D721Med (cell line): Measurements from ENCODE around the gene SNX8.

Experiments
- DNase-seq: peaks from one replicate; pipeline ENCODE4 v3.0.0; 2011; ENCODE audit warnings: low spot score; ENCODE audit not compliant: insufficient read length
- FAIRE-seq: peaks from 2 replicates; lab custom pipeline; 2011; peaks lifted over from hg19 to GRCh38; lab: Jason Lieb, UNC
- TF ChIP-seq, protein P1 (sequence below): IDR thresholded peaks from 2 replicates; pipeline ENCODE4 v1.5.1; 2012; ENCODE audit warnings: mild to moderate bottlenecking, control low read depth; ENCODE audit not compliant: insufficient read depth; ENCODE audit errors: missing control alignments

Gene SNX8

GRCh38 chr7:2219606-2220005 lies 94.6 kb downstream of the SNX8 start:
- no peak for FAIRE-seq

DNA sequence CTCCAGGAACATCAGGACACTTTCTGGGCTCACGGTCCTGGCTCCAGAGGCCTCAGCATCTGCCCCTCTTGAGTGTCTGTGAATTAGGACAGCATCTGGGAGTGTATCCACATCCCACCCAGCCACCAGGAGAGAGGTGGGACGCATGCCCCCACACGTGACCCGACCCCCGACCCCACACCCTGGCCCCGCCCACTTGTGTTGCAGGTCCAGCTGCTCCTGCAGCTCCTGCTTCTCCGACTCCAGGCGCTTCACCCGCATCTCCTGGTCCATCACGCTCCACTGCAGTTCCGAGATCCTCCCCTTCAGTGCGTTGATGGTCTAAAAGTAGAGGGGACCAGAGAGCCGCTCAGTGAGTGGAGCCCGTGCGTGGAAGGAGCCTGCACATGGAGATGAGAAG lies 95.1 kb downstream of the SNX8 start:
- FAIRE-seq = no peak

More at GRCh38 chr7:2219606-2220005, 94.6 kb downstream of the SNX8 start:
- DNase-seq = no peak
- TF ChIP-seq, protein P1, sequence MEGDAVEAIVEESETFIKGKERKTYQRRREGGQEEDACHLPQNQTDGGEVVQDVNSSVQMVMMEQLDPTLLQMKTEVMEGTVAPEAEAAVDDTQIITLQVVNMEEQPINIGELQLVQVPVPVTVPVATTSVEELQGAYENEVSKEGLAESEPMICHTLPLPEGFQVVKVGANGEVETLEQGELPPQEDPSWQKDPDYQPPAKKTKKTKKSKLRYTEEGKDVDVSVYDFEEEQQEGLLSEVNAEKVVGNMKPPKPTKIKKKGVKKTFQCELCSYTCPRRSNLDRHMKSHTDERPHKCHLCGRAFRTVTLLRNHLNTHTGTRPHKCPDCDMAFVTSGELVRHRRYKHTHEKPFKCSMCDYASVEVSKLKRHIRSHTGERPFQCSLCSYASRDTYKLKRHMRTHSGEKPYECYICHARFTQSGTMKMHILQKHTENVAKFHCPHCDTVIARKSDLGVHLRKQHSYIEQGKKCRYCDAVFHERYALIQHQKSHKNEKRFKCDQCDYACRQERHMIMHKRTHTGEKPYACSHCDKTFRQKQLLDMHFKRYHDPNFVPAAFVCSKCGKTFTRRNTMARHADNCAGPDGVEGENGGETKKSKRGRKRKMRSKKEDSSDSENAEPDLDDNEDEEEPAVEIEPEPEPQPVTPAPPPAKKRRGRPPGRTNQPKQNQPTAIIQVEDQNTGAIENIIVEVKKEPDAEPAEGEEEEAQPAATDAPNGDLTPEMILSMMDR = no peak

GRCh38 chr7:2218444-2218785 lies 95.8 kb downstream of the SNX8 start:
- no peak for FAIRE-seq
- TF ChIP-seq, protein P1 = no peak

More for the DNA sequence above, 95.1 kb downstream of the SNX8 start:
- TF ChIP-seq, protein P1 = no peak
- no peak for DNase-seq

GRCh38 chr7:2217716-2218443 lies 96.4 kb downstream of the SNX8 start:
- DNase-seq (no peak), FAIRE-seq (no peak)
- TF ChIP-seq, protein P1 = no peak

More at GRCh38 chr7:2218444-2218785, 95.8 kb downstream of the SNX8 start:
- DNase-seq = no peak

- DNase-seq (no peak), FAIRE-seq (no peak)
- TF ChIP-seq, protein P1 = no peak
Measured at GRCh38 chr7:2217206-2217605, 97.0 kb downstream of the SNX8 start.

DNA sequence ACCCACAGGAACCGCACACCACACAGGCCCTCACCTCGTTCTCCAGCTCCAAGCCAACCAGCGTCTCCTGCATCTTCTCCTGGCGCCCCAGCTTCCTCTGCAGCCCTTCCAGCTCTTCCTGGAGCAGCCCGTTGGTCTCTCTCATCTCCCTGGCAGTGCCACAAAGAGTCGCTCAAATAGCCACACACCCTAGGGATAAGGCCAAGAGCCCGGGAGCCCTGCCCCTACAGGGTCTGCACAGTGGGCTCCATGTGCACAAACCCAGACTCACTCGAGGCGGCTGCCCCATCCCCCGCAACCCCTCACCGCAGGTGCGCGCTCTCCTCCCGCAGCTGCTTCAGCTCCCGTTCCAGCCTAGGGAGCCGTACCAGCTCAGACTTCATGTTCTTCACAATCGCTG lies 98.4 kb downstream of the SNX8 start:
- FAIRE-seq = no peak
- TF ChIP-seq, protein P1 = no peak
- no peak for DNase-seq

DNA sequence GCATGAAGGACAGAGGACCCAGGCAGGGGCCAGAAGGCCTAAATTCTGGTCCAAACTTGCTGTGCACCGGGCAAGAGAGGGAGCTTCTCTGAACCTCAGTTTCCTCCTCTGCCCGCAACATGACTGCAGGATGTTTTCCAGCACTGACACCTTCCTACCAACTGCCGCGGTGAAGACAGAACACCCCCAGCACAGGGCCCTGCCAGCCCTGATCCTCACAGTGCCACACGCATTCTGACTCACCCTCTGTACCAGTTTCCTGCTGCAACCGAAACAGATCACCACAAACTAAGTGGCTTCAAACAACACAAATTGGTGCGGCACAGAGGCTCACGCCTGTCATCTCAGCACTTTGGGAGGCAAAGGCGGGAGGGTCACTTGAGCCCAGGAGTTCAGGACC lies 99.6 kb downstream of the SNX8 start:
- DNase-seq = no peak
- TF ChIP-seq, protein P1 = no peak

More for the DNA sequence above, 99.6 kb downstream of the SNX8 start:
- FAIRE-seq = no peak
